ENCODE measurements around the gene STBD1. TPM values are rescaled to one million over a fixed set of nuclear protein-coding genes. Genes with fewer than 3 reads are reported as not detected.

The STBD1 gene
- total and polyA plus RNA-seq, 10 donors: 0.26 to 3.1 (median 1.6) TPM

- no peak for DNase-seq
- intact Hi-C loops (cut with DNase I; ENCODE audit: low total_unique reads): no loop called here
- 90 to 95% (median 92%) methylated on average over 3 of the region's 3 CpGs for WGBS, 5 donors
- Histone ChIP-seq H3K4me1 (peaks cover 0 to 45% (median 22%) of the 10 kb centered on the region in 6 donors), H3K36me3 (peaks cover 0 to 10% (median 0%) of the 10 kb centered on the region in 6 donors), H3K27me3 (replicated peaks in 1 of 7) (peaks cover 0 to 19% (median 0%) of the 10 kb centered on the region in 7 donors), H3K27ac (no peak overlapping the region), H3K9me3 (peaks cover 0 to 5% (median 0%) of the 10 kb centered on the region in 8 donors), H3K4me3 (no peak overlapping the region)
- TF ChIP-seq, protein P1, sequence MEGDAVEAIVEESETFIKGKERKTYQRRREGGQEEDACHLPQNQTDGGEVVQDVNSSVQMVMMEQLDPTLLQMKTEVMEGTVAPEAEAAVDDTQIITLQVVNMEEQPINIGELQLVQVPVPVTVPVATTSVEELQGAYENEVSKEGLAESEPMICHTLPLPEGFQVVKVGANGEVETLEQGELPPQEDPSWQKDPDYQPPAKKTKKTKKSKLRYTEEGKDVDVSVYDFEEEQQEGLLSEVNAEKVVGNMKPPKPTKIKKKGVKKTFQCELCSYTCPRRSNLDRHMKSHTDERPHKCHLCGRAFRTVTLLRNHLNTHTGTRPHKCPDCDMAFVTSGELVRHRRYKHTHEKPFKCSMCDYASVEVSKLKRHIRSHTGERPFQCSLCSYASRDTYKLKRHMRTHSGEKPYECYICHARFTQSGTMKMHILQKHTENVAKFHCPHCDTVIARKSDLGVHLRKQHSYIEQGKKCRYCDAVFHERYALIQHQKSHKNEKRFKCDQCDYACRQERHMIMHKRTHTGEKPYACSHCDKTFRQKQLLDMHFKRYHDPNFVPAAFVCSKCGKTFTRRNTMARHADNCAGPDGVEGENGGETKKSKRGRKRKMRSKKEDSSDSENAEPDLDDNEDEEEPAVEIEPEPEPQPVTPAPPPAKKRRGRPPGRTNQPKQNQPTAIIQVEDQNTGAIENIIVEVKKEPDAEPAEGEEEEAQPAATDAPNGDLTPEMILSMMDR (IDR thresholded peaks at IDR 0.05 in 8 of 11, conservative IDR thresholded peaks at IDR 0.05 in 3 of 11): no peak
- TF ChIP-seq POLR2AphosphoS5 (IDR thresholded peaks at IDR 0.05): no peak
- TF ChIP-seq POLR2A (IDR thresholded peaks at IDR 0.05): no peak
Observed at GRCh38 chr4:76309939-76310550, 3.5 kb downstream of the STBD1 start.

GRCh38 chr4:76310683-76311082, 4.2 kb downstream of the STBD1 start:
- H3K27me3 ChIP-seq (replicated peaks in 1 of 7): peaks cover 0 to 19% (median 0%) of the 10 kb centered on the region in 7 donors
- DNase-seq: no peak
- peaks cover 0 to 10% (median 0%) of the 10 kb centered on the region in 6 donors for H3K36me3 ChIP-seq
- peaks cover 0 to 39% (median 16%) of the 10 kb centered on the region in 6 donors for H3K4me1 ChIP-seq
- no peak overlapping the region for H3K4me3 ChIP-seq
- H3K27ac ChIP-seq: no peak overlapping the region
- 79 to 87% (median 80%) methylated on average over 4 of the region's 4 CpGs for WGBS, 5 donors
- intact Hi-C loops (cut with DNase I; ENCODE audit: low total_unique reads): no loop called here
- peaks cover 0 to 12% (median 3%) of the 10 kb centered on the region in 8 donors for H3K9me3 ChIP-seq
- TF ChIP-seq, protein P1 (IDR thresholded peaks at IDR 0.05 in 8 of 11, conservative IDR thresholded peaks at IDR 0.05 in 3 of 11): no peak
- TF ChIP-seq POLR2A (IDR thresholded peaks at IDR 0.05) (no peak), POLR2AphosphoS5 (IDR thresholded peaks at IDR 0.05) (no peak)

GRCh38 chr4:76311896-76312331, 5.4 kb downstream of the STBD1 start:
- peaks cover 0 to 6% (median 0%) of the 10 kb centered on the region in 7 donors for H3K27me3 ChIP-seq (replicated peaks in 1 of 7)
- H3K4me3 ChIP-seq: no peak overlapping the region
- peaks cover 0 to 10% (median 0%) of the 10 kb centered on the region in 6 donors for H3K36me3 ChIP-seq
- H3K9me3 ChIP-seq: peaks cover 0 to 24% (median 16%) of the 10 kb centered on the region in 8 donors
- intact Hi-C loops (cut with DNase I; ENCODE audit: low total_unique reads): no loop called here
- TF ChIP-seq, protein P1 (IDR thresholded peaks at IDR 0.05 in 8 of 11, conservative IDR thresholded peaks at IDR 0.05 in 3 of 11): no peak
- TF ChIP-seq POLR2AphosphoS5 (IDR thresholded peaks at IDR 0.05): no peak
- TF ChIP-seq POLR2A (IDR thresholded peaks at IDR 0.05): no peak
- DNase-seq: no peak
- peaks cover 0 to 26% (median 9%) of the 10 kb centered on the region in 6 donors for H3K4me1 ChIP-seq
- no peak overlapping the region for H3K27ac ChIP-seq
- 36 to 64% (median 53%) methylated on average over 1 of the region's 1 CpG for WGBS, 5 donors

- Histone ChIP-seq H3K27ac (no peak overlapping the region), H3K36me3 (peaks cover 0 to 10% (median 0%) of the 10 kb centered on the region in 6 donors), H3K27me3 (replicated peaks in 1 of 7) (peaks cover 0 to 1% (median 0%) of the 10 kb centered on the region in 7 donors), H3K9me3 (peaks cover 0 to 30% (median 21%) of the 10 kb centered on the region in 8 donors), H3K4me1 (peaks cover 0 to 21% (median 4%) of the 10 kb centered on the region in 6 donors), H3K4me3 (no peak overlapping the region)
- intact Hi-C loops (cut with DNase I; ENCODE audit: low total_unique reads): no loop called here
- WGBS, 5 donors: 20 to 59% (median 51%) methylated on average over 1 of the region's 1 CpG
- TF ChIP-seq, protein P1 (IDR thresholded peaks at IDR 0.05 in 8 of 11, conservative IDR thresholded peaks at IDR 0.05 in 3 of 11): no peak
- no peak for TF ChIP-seq POLR2A (IDR thresholded peaks at IDR 0.05)
- no peak for TF ChIP-seq POLR2AphosphoS5 (IDR thresholded peaks at IDR 0.05)
- no peak for DNase-seq
Observed at GRCh38 chr4:76312457-76312856, 5.9 kb downstream of the STBD1 start.
